GM19238 (cell line): ENCODE measurements around the gene ENSA.
A peak's percentile ranks its signal among the peaks of the same experiment; 100 is the strongest.
"Not testable (repeated sequence)": the region's sequence is repeated elsewhere in the genome, so short reads cannot be mapped to it uniquely, and the experiment has no call there.

Experiments used
- DNase-seq: peaks from one replicate; pipeline ENCODE4 v3.0.0; 2011; ENCODE audit warnings: low spot score; ENCODE audit not compliant: insufficient read length

ENSA gene

GRCh38 chr1:150580966-150581365 is 48.4 kb downstream of the ENSA start:
- DNase-seq, result not testable (repeated sequence)

GRCh38 chr1:150579945-150580642 is 49.3 kb downstream of the ENSA start:
- DNase-seq, result no peak

- DNase-seq, result peak; percentile 88
Observed at GRCh38 chr1:150579110-150579944, 50.1 kb downstream of the ENSA start, which contains the start of gene MCL1. TSS of gene MCL1 (minus strand) at chr1:150579610. CDS start at chr1:150579530, 80 bp downstream.

- DNase-seq, result no peak
Observed at GRCh38 chr1:150578272-150579109, 50.9 kb downstream of the ENSA start.

GRCh38 chr1:150577557-150578271 is 51.7 kb downstream of the ENSA start:
- DNase-seq, result no peak

- no peak for DNase-seq
Observed at GRCh38 chr1:150576794-150577556, 52.4 kb downstream of the ENSA start.

- no peak for DNase-seq
Observed at GRCh38 chr1:150576367-150576711, 53.1 kb downstream of the ENSA start.

GRCh38 chr1:150575518-150576366 is 53.7 kb downstream of the ENSA start:
- DNase-seq, result no peak

GRCh38 chr1:150575072-150575489 is 54.3 kb downstream of the ENSA start:
- DNase-seq, result no peak

- DNase-seq, result no peak
Observed at GRCh38 chr1:150574260-150575071, 54.9 kb downstream of the ENSA start.

- DNase-seq, result not testable (repeated sequence)
Observed at GRCh38 chr1:150573648-150574071, 55.8 kb downstream of the ENSA start.

GRCh38 chr1:150572918-150573647 is 56.3 kb downstream of the ENSA start:
- DNase-seq, result no peak
